HEK293 (cell line): ENCODE data around the gene KLF4.
A peak's percentile ranks its signal among the peaks of the same experiment; 100 is the strongest.

ENCODE experiments used
- CTCF ChIA-PET: fragments of 350-600 bp; formaldehyde crosslinking; extraction: SDS; loops from one replicate; lab custom pipeline; 2021; ENCODE audit warnings: antibody characterized with exemption; lab: Yijun Ruan, JAX
- POLR2A ChIA-PET: fragments of 300-600 bp; formaldehyde crosslinking; extraction: SDS; loops from one replicate; lab custom pipeline; 2020; ENCODE audit warnings: antibody characterized with exemption, inconsistent platforms; lab: Yijun Ruan, JAX
- H3K27ac ChIP-seq: fragments of 200-500 bp; sonication (Bioruptor generic); 2 replicates; pipeline ENCODE4 v1.5.1; 2014; ENCODE audit warnings: low read depth, low read length, control low read depth, inconsistent platforms; ENCODE audit errors: extremely low read depth
- H3K36me3 ChIP-seq, 2 experiments: fragments of 200-500 bp in 1 of 2; sonication (Bioruptor generic) in 1 of 2; 1 replicate in 1 of 2; 2 replicates in 1 of 2; pipeline ENCODE4 v1.5.1; 2014 to 2017; ENCODE audit warnings: inconsistent platforms in 2 of 2, low read length in 2 of 2; ENCODE audit not compliant: control insufficient read depth in 2 of 2, insufficient read depth in 1 of 2
- H3K4me1 ChIP-seq: fragments of 200-500 bp; sonication (Bioruptor generic); 2 replicates; pipeline ENCODE4 v1.5.1; 2014; ENCODE audit warnings: mild to moderate bottlenecking, low read length, inconsistent platforms; ENCODE audit not compliant: control insufficient read depth, insufficient read depth
- H3K4me3 ChIP-seq: 2 replicates; pipeline ENCODE4 v1.5.1; 2011; ENCODE audit warnings: low read depth, mild to moderate bottlenecking, control low read depth, low read length, moderate library complexity
- H3K9me3 ChIP-seq: fragments of 200-500 bp; sonication (Bioruptor generic); 2 replicates; pipeline ENCODE4 v1.5.1; 2014; ENCODE audit warnings: low read depth, low read length, inconsistent platforms; ENCODE audit not compliant: control insufficient read depth, insufficient read depth
- INSM2 ChIP-seq: fragments of 450-650 bp; formaldehyde crosslinking; IDR thresholded peaks from 2 replicates; pipeline ENCODE4 v1.5.1; 2016; ENCODE audit warnings: missing biosample characterization, missing genetic modification characterization
- KLF9 ChIP-seq: fragments of 450-650 bp; formaldehyde crosslinking; IDR thresholded peaks from 2 replicates; pipeline ENCODE4 v1.5.1; 2016; ENCODE audit warnings: missing biosample characterization, missing genetic modification characterization, low read depth
- TRIM28 ChIP-seq: IDR thresholded peaks from 2 replicates; pipeline ENCODE4 v1.6.1; 2011; ENCODE audit warnings: low read length, control low read depth, borderline replicate concordance
- TSHZ1 ChIP-seq: fragments of 450-650 bp; formaldehyde crosslinking; IDR thresholded peaks from 2 replicates; pipeline ENCODE4 v1.5.1; 2016; ENCODE audit warnings: missing biosample characterization, missing genetic modification characterization, borderline replicate concordance
- ZBTB21 ChIP-seq: fragments of 450-650 bp; formaldehyde crosslinking; IDR thresholded peaks from 2 replicates; pipeline ENCODE4 v1.5.1; 2017; ENCODE audit warnings: missing biosample characterization, missing genetic modification characterization
- ZBTB6 ChIP-seq: fragments of 450-650 bp; formaldehyde crosslinking; IDR thresholded peaks from 2 replicates; pipeline ENCODE4 v1.5.1; 2017; ENCODE audit warnings: missing biosample characterization, missing genetic modification characterization
- ZIC2 ChIP-seq: fragments of 450-650 bp; formaldehyde crosslinking; IDR thresholded peaks from 2 replicates; pipeline ENCODE4 v1.5.1; 2016; ENCODE audit warnings: missing biosample characterization, missing genetic modification characterization
- ZNF132 ChIP-seq: fragments of 450-650 bp; formaldehyde crosslinking; IDR thresholded peaks from 2 replicates; pipeline ENCODE4 v1.5.1; 2017; ENCODE audit warnings: missing biosample characterization, missing genetic modification characterization, borderline replicate concordance
- ZNF174 ChIP-seq: fragments of 450-650 bp; formaldehyde crosslinking; IDR thresholded peaks from 2 replicates; pipeline ENCODE4 v1.5.0; 2017; ENCODE audit warnings: missing biosample characterization, mild to moderate bottlenecking, missing genetic modification characterization
- ZNF2 ChIP-seq: fragments of 450-650 bp; formaldehyde crosslinking; IDR thresholded peaks from 2 replicates; pipeline ENCODE4 v1.5.1; 2016; ENCODE audit warnings: missing biosample characterization, missing genetic modification characterization
- ZNF449 ChIP-seq: fragments of 450-650 bp; formaldehyde crosslinking; IDR thresholded peaks from 2 replicates; pipeline ENCODE4 v1.5.1; 2017; ENCODE audit warnings: missing biosample characterization, mild to moderate bottlenecking, missing genetic modification characterization, moderate library complexity
- ZNF610 ChIP-seq: fragments of 450-650 bp; formaldehyde crosslinking; IDR thresholded peaks from 2 replicates; pipeline ENCODE4 v1.5.1; 2016; ENCODE audit warnings: missing biosample characterization, missing genetic modification characterization, borderline replicate concordance
- ZNF623 ChIP-seq: fragments of 450-650 bp; formaldehyde crosslinking; IDR thresholded peaks from 2 replicates; pipeline ENCODE4 v1.5.1; 2016; ENCODE audit warnings: missing biosample characterization, missing genetic modification characterization
- ZSCAN18 ChIP-seq: fragments of 450-650 bp; formaldehyde crosslinking; IDR thresholded peaks from 2 replicates; pipeline ENCODE4 v1.5.1; 2016; ENCODE audit warnings: missing biosample characterization, missing genetic modification characterization

KLF4 gene

GRCh38 chr9:107489687-107490605, at the start of gene KLF4 (continued):
- TF ChIP-seq ZSCAN18 (tag by site-specific recombination) (no peak), TRIM28 (no peak), ZNF610 (tag by site-specific recombination) (peak; percentile 54; the same call in 1 of the 2 replicates), ZNF132 (tag by site-specific recombination) (no peak)
- TF ChIP-seq, all 188 proteins: peak for 37

GRCh38 chr9:107536462-107536861, 46.9 kb upstream of the KLF4 start:
- H3K27ac ChIP-seq, result no peak overlapping the region
- no peaks in the 10 kb centered on the region for H3K36me3 ChIP-seq
- no peaks in the 10 kb centered on the region for H3K4me1 ChIP-seq
- TF ChIP-seq TSHZ1 (tag by site-specific recombination), result no peak
- TF ChIP-seq ZNF174 (tag by site-specific recombination), result no peak
- no peak for TF ChIP-seq ZNF623 (tag by site-specific recombination)
- TF ChIP-seq ZIC2 (tag by site-specific recombination), result peak; percentile 91
- H3K9me3 ChIP-seq, result no peaks in the 10 kb centered on the region
- CTCF ChIA-PET, result interaction anchor here (0.6 kb wide), 1 partner anchor 54 kb away, joined by 3 read pairs; no protein-coding TSS in a partner anchor
- POLR2A ChIA-PET, result no interaction called here
- no peak overlapping the region for H3K4me3 ChIP-seq

- no peaks in the 10 kb centered on the region for H3K4me1 ChIP-seq
- no peaks in the 10 kb centered on the region for H3K36me3 ChIP-seq
- ChIA-PET POLR2A (no interaction called here), CTCF (interaction anchor here (0.5 to 0.7 kb wide), 2 partner anchors 9 to 31 kb away, joined by 3 read pairs; no protein-coding TSS in a partner anchor)
- TF ChIP-seq ZBTB6 (tag by site-specific recombination) (peak; percentile 34; the same call in 1 of the 2 replicates), ZNF2 (tag by site-specific recombination) (no peak)
- no peak overlapping the region for H3K4me3 ChIP-seq
- H3K27ac ChIP-seq, result no peak overlapping the region
- no peaks in the 10 kb centered on the region for H3K9me3 ChIP-seq
Observed at GRCh38 chr9:107534510-107535078, 45.0 kb upstream of the KLF4 start.

- H3K36me3 ChIP-seq, result no peaks in the 10 kb centered on the region
- POLR2A ChIA-PET, result no interaction called here
- no peak overlapping the region for H3K4me3 ChIP-seq
- CTCF ChIA-PET, result interaction anchor here (0.6 kb wide), 1 partner anchor 290 kb away, joined by 4 read pairs; no protein-coding TSS in a partner anchor
- no peak overlapping the region for H3K27ac ChIP-seq
- no peaks in the 10 kb centered on the region for H3K4me1 ChIP-seq
- no peaks in the 10 kb centered on the region for H3K9me3 ChIP-seq
- TF ChIP-seq ZBTB21 (tag by site-specific recombination), result no peak
- TF ChIP-seq ZNF449, result no peak
- TF ChIP-seq KLF9, result no peak
- no peak for TF ChIP-seq INSM2
Observed at GRCh38 chr9:107530679-107531078, 41.1 kb upstream of the KLF4 start.
